ENCODE data around the gene RNF151.

DNA sequence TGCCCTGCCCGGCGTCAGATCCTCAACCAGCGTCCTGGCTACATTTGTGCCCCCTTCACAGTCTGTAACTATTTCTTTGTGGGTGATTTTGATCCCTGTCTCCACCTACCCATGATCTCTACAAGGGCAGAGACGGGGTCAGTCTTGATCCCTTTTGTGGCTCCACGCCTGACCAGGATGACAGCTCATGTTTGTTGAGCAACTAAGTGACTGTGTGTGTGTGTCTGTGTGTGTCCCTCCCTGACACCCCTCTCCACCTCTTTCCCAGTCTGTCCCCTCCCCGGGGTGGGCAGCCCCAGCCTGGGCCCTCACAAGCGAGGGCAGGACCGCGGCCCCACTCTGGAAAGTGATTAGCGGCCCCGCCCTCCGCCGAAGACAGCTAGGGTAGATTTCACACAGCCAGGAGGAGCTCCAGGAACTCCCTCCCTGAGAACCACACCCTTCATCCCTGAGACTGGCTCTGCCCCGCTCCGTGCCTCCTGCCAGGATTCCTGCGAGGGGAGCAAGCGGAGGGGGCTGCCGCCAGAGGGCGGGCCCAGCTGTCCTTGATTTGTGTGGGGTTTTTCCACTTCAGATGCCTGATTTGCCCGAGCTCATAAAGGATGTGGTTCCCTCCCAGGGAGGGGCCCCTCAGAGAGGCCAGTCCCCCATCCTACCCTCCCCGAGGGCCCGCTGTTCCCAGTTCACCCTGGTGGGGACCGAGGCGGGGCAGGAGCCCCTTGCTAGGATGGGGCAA, 43.2 kb upstream of the RNF151 start:
- TF ChIP-seq CTCF (IDR thresholded peaks at IDR 0.05; ENCODE audit: low read depth, low read length, poor library complexity, severe bottlenecking) (no peak), EZH2phosphoT487 (IDR thresholded peaks at IDR 0.05; ENCODE audit: borderline replicate concordance, low read length) (no peak)

Data from DOHH2 (cell line).